Mucosa of descending colon (tissue), 3 donors: ENCODE measurements around the gene SPR. TPM values are rescaled to one million over a fixed set of nuclear protein-coding genes. Genes with fewer than 3 reads are reported as not detected.

Source experiments
- ATAC-seq: fragments of 200-7000 bp; cut with Tn5 transposase; one replicate; pipeline ENCODE4 v1.9.1; 2020; ENCODE audit warnings: mild to moderate bottlenecking, moderate library complexity
- DNase-seq, 3 donors: peaks; one replicate each; pipeline ENCODE4 v3.0.0-alpha.2; 2020
- H3K36me3 ChIP-seq: fragments of 200-600 bp; one replicate; pipeline ENCODE4 v1.8.0; 2021; ENCODE audit warnings: low read depth, mild to moderate bottlenecking
- H3K4me1 ChIP-seq: fragments of 200-600 bp; one replicate; pipeline ENCODE4 v1.8.0; 2021; ENCODE audit warnings: low read depth, mild to moderate bottlenecking
- H3K4me3 ChIP-seq: fragments of 200-600 bp; one replicate; pipeline ENCODE4 v1.8.0; 2021; ENCODE audit warnings: mild to moderate bottlenecking
- H3K9me3 ChIP-seq: fragments of 200-600 bp; one replicate; pipeline ENCODE4 v1.8.0; 2021; ENCODE audit warnings: mild to moderate bottlenecking
- intact Hi-C, 2 donors: fragments of 100-400 bp; cut with DNase I in 1 of 2; cut with micrococcal nuclease in 1 of 2; formaldehyde crosslinking; loops; one replicate each; pipeline versions ENCODE4 v1.11.0 to v1.11.1; 2022; cut with DNase I, micrococcal nuclease
- total RNA-seq, 3 donors: library from RNA; stranded (reverse); fragmentation: NEBNext Ultra II Directional in 2 of 3; extraction: Animal tissue kit (Norgen Biotek cat#: 25700) in 2 of 3; gene quantifications; one replicate each; pipeline versions ENCODE4 v1.2.1 to v1.2.4, GENCODE V29; 2021 to 2023
- TF ChIP-seq, protein P1 (sequence below): fragments of 200-600 bp; IDR thresholded peaks from one replicate; pipeline ENCODE4 v1.8.0; 2022; ENCODE audit warnings: antibody characterized with exemption, mild to moderate bottlenecking
- donor health status: DM: no; HTN: no; CAD: no; lungs with moderate emphysema.
- donor health status: DM: no; HTN: no; CAD: no.
- donor health status: DM: no; HTN: yes; CAD: no.

Gene SPR
- total RNA-seq, 3 donors from 2014 or later = 53.7 to 91.0 (median 60.9) TPM

DNA sequence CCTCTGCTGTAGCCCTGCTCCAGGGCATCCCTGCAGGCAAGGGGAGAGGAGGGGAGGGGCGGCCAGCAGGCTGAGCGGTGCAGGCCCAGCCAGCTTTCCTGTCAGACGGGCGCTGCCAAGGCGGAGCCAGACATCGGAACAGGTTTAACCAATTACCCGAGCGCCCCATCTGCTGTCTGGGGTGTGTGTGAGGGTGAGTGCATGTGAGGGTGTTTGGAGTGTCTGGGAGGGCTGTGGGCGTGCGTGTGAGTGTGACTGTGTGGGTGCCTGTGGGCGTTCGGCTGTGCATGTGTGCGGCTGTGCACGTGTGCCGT is 50.1 kb downstream of the SPR start:
- Histone ChIP-seq H3K4me1 (no peaks in the 10 kb centered on the region), H3K4me3 (no peak overlapping the region), H3K9me3 (no peaks in the 10 kb centered on the region), H3K36me3 (no peaks in the 10 kb centered on the region)
- intact Hi-C loops = loop anchor here in 1 of 2 donors (5.0 kb wide), 1 partner anchor 45 kb away; no protein-coding TSS in a partner anchor
- DNase-seq (peak in 2 of 3 donors; percentile 19 to 28), ATAC-seq (no peak)
- TF ChIP-seq, protein P1, sequence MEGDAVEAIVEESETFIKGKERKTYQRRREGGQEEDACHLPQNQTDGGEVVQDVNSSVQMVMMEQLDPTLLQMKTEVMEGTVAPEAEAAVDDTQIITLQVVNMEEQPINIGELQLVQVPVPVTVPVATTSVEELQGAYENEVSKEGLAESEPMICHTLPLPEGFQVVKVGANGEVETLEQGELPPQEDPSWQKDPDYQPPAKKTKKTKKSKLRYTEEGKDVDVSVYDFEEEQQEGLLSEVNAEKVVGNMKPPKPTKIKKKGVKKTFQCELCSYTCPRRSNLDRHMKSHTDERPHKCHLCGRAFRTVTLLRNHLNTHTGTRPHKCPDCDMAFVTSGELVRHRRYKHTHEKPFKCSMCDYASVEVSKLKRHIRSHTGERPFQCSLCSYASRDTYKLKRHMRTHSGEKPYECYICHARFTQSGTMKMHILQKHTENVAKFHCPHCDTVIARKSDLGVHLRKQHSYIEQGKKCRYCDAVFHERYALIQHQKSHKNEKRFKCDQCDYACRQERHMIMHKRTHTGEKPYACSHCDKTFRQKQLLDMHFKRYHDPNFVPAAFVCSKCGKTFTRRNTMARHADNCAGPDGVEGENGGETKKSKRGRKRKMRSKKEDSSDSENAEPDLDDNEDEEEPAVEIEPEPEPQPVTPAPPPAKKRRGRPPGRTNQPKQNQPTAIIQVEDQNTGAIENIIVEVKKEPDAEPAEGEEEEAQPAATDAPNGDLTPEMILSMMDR = no peak

DNA sequence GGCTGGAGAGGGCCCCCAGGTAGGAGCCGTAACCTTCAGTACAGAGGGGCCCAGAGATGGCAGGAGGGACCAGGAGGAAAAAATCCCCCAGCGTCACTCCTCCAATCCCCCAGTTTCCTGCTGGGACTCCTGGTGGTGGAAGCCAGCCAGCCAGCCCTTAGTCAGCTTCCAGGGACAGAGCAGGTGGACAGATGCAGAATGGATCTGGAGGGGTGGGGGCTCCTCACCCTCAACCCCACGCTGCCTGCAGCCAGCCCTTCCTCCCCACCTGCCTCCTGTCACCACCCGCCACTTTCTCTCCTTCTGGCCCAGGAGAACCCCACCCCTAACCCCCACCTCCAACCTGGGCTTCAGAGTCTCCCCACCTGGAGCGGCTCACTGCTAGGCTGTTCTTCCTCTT is 51.2 kb downstream of the SPR start:
- DNase-seq = peak in 1 of 3 donors; percentile 7
- no peaks in the 10 kb centered on the region for H3K9me3 ChIP-seq
- TF ChIP-seq, protein P1 = no peak
- intact Hi-C loops = loop anchor here in 1 of 2 donors (5.0 kb wide), 1 partner anchor 46 kb away; no protein-coding TSS in a partner anchor
- H3K4me1 ChIP-seq = no peaks in the 10 kb centered on the region
- H3K4me3 ChIP-seq = no peak overlapping the region
- no peaks in the 10 kb centered on the region for H3K36me3 ChIP-seq
- no peak for ATAC-seq

DNA sequence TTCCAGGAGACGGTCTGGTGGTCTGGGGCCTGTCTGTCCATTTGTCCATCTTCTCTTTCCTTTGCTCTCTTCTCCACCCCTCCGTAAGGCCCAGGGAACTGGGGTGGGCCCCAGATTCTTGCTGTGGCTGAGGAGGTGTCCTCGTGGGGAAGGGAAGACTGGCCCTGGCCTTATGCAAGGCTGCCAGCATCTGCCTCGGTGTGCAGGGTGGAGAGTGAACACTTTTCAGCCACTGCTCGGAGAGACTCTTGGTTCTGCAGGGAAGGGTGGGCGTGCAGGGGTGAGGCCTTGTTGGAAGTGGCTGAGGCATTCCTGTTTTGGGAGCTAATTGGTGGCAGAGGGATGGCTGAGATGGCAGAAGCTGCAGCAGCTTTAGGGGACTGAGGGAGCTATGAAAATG is 53.2 kb downstream of the SPR start:
- Histone ChIP-seq H3K9me3 (no peaks in the 10 kb centered on the region), H3K4me1 (no peaks in the 10 kb centered on the region), H3K36me3 (no peaks in the 10 kb centered on the region), H3K4me3 (no peak overlapping the region)
- no peak for ATAC-seq
- peak in 1 of 3 donors; percentile 7 for DNase-seq
- intact Hi-C loops = no loop called here
- TF ChIP-seq, protein P1 = no peak

DNA sequence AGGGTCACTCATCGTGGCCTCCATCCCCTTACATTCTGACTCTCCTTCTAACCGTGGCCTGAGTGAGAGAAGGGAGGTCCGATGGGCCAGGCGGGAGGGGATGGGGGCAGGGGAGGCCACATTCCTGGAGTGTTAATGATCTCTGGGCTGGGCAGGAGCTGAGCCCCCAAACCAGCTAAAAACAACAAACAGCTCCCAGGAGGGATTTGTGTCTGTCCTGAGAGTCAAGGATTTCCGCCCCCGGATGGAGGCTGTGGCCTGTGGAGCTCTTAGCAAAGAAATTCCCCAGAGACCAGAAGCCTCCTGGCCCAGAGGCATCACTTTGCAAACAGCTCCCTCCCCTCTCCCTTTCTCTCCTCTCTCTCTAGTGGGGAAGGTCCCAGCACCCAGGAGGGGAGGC is 53.6 kb downstream of the SPR start:
- no peaks in the 10 kb centered on the region for H3K36me3 ChIP-seq
- ATAC-seq = no peak
- H3K4me3 ChIP-seq = no peak overlapping the region
- no peaks in the 10 kb centered on the region for H3K9me3 ChIP-seq
- intact Hi-C loops = no loop called here
- peak in 1 of 3 donors; percentile 7 for DNase-seq
- no peaks in the 10 kb centered on the region for H3K4me1 ChIP-seq
- TF ChIP-seq, protein P1 = no peak

Other genes starting within 250 kb of the SPR start
- 10 to 100 TPM; 19.4 to 52.4 (median 28.8) TPM for gene EXOC6B, start 61.4 kb upstream of the SPR start, total RNA-seq
- gene EMX1, start 30.1 kb downstream of the SPR start, total RNA-seq = 1 to 10 TPM in 2 of 3 donors, under 1 TPM in 1; 0.96 to 3.6 (median 1.6) TPM
- gene SFXN5, start 184.3 kb downstream of the SPR start, total RNA-seq = 10 to 100 TPM; 22.2 to 30.9 (median 27.5) TPM
- gene RAB11FIP5, start 225.5 kb downstream of the SPR start, total RNA-seq = 10 to 100 TPM; 17.8 to 27.9 (median 18.3) TPM